ENCODE measurements around the gene L2HGDH. TPM values are rescaled to one million over a fixed set of nuclear protein-coding genes. Genes with fewer than 3 reads are reported as not detected.

The L2HGDH gene
- total RNA-seq, 1 experiment from 2014 or later = 24.0 TPM

GRCh38 chr14:50339178-50339804 is 27.3 kb upstream of the L2HGDH start:
- CTCF ChIA-PET = no interaction called here
- POLR2A ChIA-PET = no interaction called here
- H3K4me1 Mint-ChIP-seq = peaks cover 26% of the 10 kb centered on the region

More at GRCh38 chr14:50339178-50339804, 27.3 kb upstream of the L2HGDH start:
- Mint-ChIP-seq H3K36me3 (no peaks in the 10 kb centered on the region), H3K4me3 (no peak overlapping the region), H3K27me3 (ENCODE audit: low read depth) (no peaks in the 10 kb centered on the region), H3K9me3 (no peaks in the 10 kb centered on the region), H3K27ac (no peak overlapping the region; the same call in 1 of the 2 replicates)
- DNase-seq (ENCODE audit: low spot score) (no peak), ATAC-seq (no peak)
- TF ChIP-seq TCF7 (CRISPR knock-in tag; IDR thresholded peaks at IDR 0.05; ENCODE audit: low read depth) (no peak), ZNF671 (CRISPR knock-in tag; IDR thresholded peaks at IDR 0.05) (no peak), ZNF416 (CRISPR knock-in tag; IDR thresholded peaks at IDR 0.05) (no peak), MLX (CRISPR knock-in tag; IDR thresholded peaks at IDR 0.05) (no peak), IRF2 (CRISPR knock-in tag; IDR thresholded peaks at IDR 0.05; ENCODE audit: borderline replicate concordance, low read depth) (no peak), EMX1 (CRISPR knock-in tag; IDR thresholded peaks at IDR 0.05) (no peak), AR (CRISPR knock-in tag; IDR thresholded peaks at IDR 0.05) (no peak), PRRX2 (CRISPR knock-in tag; IDR thresholded peaks at IDR 0.05) (no peak), NR3C1 (CRISPR knock-in tag; conservative IDR thresholded peaks at IDR 0.05; ENCODE audit: low read depth) (no peak), CREB1 (CRISPR knock-in tag; IDR thresholded peaks at IDR 0.05) (no peak), FOXJ3 (CRISPR knock-in tag; IDR thresholded peaks at IDR 0.05; ENCODE audit: borderline replicate concordance) (no peak), IRF1 (CRISPR knock-in tag; IDR thresholded peaks at IDR 0.05) (no peak), HMGXB4 (CRISPR knock-in tag; IDR thresholded peaks at IDR 0.05) (no peak), FOXK1 (CRISPR knock-in tag; IDR thresholded peaks at IDR 0.05) (no peak), ZNF317 (CRISPR knock-in tag; IDR thresholded peaks at IDR 0.05; ENCODE audit: borderline replicate concordance, low read depth) (no peak), ZBTB43 (CRISPR knock-in tag; IDR thresholded peaks at IDR 0.05) (no peak), ATF1 (CRISPR knock-in tag; IDR thresholded peaks at IDR 0.05) (no peak), E2F1 (CRISPR knock-in tag; IDR thresholded peaks at IDR 0.05) (no peak)

Data from WTC11 (cell line).